NT2/D1 (cell line): ENCODE results near the gene KCNC4.
A peak's percentile ranks its signal among the peaks of the same experiment; 100 is the strongest.

ENCODE experiments used
- DNase-seq: peaks from one replicate; pipeline ENCODE4 v3.0.0-alpha.2; 2011; ENCODE audit warnings: low read depth, low spot score
- H3K27me3 ChIP-seq: 2 replicates; pipeline ENCODE4 v1.6.0; 2011; ENCODE audit warnings: mild to moderate bottlenecking; ENCODE audit not compliant: insufficient read length, insufficient read depth
- H3K36me3 ChIP-seq: 2 replicates; pipeline ENCODE4 v1.6.1; 2011; ENCODE audit warnings: mild to moderate bottlenecking, low read length, mixed read lengths; ENCODE audit not compliant: insufficient read depth, insufficient read length
- H3K4me1 ChIP-seq: 2 replicates; pipeline ENCODE4 v1.5.1; 2011; ENCODE audit not compliant: insufficient read depth, insufficient read length
- H3K4me3 ChIP-seq: 2 replicates; pipeline ENCODE4 v1.5.1; 2011; ENCODE audit warnings: low read depth; ENCODE audit not compliant: insufficient read length
- H3K9ac ChIP-seq: 2 replicates; pipeline ENCODE4 v1.6.0; 2011; ENCODE audit warnings: low read depth; ENCODE audit not compliant: insufficient read length
- H3K9me3 ChIP-seq: 2 replicates; pipeline ENCODE4 v1.5.1; 2011; ENCODE audit warnings: mild to moderate bottlenecking, low read length; ENCODE audit not compliant: insufficient read depth
- SUZ12 ChIP-seq: IDR thresholded peaks from 2 replicates; pipeline ENCODE4 v1.6.1; 2011; ENCODE audit not compliant: insufficient read length, insufficient read depth; ENCODE audit errors: extremely low read depth
- YY1 ChIP-seq: IDR thresholded peaks from 2 replicates; pipeline ENCODE4 v1.6.1; 2011; ENCODE audit not compliant: insufficient read length, insufficient read depth
- ZNF274 ChIP-seq: IDR thresholded peaks from 2 replicates; pipeline ENCODE4 v1.6.1; 2011; ENCODE audit warnings: mild to moderate bottlenecking, low read depth, low read length

Gene KCNC4

GRCh38 chr1:110209715-110210603, at the start of gene KCNC4:
KCNC4 (plus strand) TSS chr1:110210314; CDS start chr1:110211500, 1,186 bp downstream.
- TF ChIP-seq YY1 (no peak), SUZ12 (no peak), ZNF274 (no peak)
- DNase-seq, result no peak

GRCh38 chr1:110160538-110161100, 49.5 kb upstream of the KCNC4 start:
- H3K9ac ChIP-seq, result no peak overlapping the region
- H3K4me1 ChIP-seq, result peaks cover 18% of the 10 kb centered on the region
- peaks cover under 1% of the 10 kb centered on the region for H3K27me3 ChIP-seq
- TF ChIP-seq YY1, result no peak
- no peak for TF ChIP-seq SUZ12
- TF ChIP-seq ZNF274, result no peak
- H3K36me3 ChIP-seq, result no peaks in the 10 kb centered on the region
- no peaks in the 10 kb centered on the region for H3K9me3 ChIP-seq
- H3K4me3 ChIP-seq, result no peak overlapping the region
- DNase-seq, result no peak

More at GRCh38 chr1:110209715-110210603, at the start of gene KCNC4:
- peaks cover 7% of the 10 kb centered on the region for H3K27me3 ChIP-seq
- no peaks in the 10 kb centered on the region for H3K36me3 ChIP-seq
- H3K9me3 ChIP-seq, result no peaks in the 10 kb centered on the region
- peak within 1 kb of the TSS; percentile 93 for H3K9ac ChIP-seq
- H3K4me3 ChIP-seq, result peak within 1 kb of the TSS; percentile 64
- H3K4me1 ChIP-seq, result peaks cover 32% of the 10 kb centered on the region

GRCh38 chr1:110161165-110161564, 48.9 kb upstream of the KCNC4 start:
- H3K27me3 ChIP-seq, result no peaks in the 10 kb centered on the region
- TF ChIP-seq SUZ12 (no peak), ZNF274 (no peak), YY1 (no peak)
- peaks cover 18% of the 10 kb centered on the region for H3K4me1 ChIP-seq
- no peak for DNase-seq
- H3K36me3 ChIP-seq, result no peaks in the 10 kb centered on the region
- H3K9me3 ChIP-seq, result no peaks in the 10 kb centered on the region
- no peak overlapping the region for H3K4me3 ChIP-seq
- no peak overlapping the region for H3K9ac ChIP-seq

- Histone ChIP-seq H3K9me3 (no peaks in the 10 kb centered on the region), H3K36me3 (no peaks in the 10 kb centered on the region), H3K4me3 (no peak overlapping the region), H3K4me1 (peaks cover 18% of the 10 kb centered on the region), H3K9ac (no peak overlapping the region), H3K27me3 (no peaks in the 10 kb centered on the region)
- TF ChIP-seq ZNF274 (no peak), YY1 (no peak), SUZ12 (no peak)
- DNase-seq, result no peak
Observed at GRCh38 chr1:110161849-110162248, 48.3 kb upstream of the KCNC4 start.

- DNase-seq, result no peak
- Histone ChIP-seq H3K4me1 (peaks cover 18% of the 10 kb centered on the region), H3K9ac (no peak overlapping the region), H3K9me3 (no peaks in the 10 kb centered on the region), H3K27me3 (no peaks in the 10 kb centered on the region), H3K4me3 (no peak overlapping the region), H3K36me3 (no peaks in the 10 kb centered on the region)
- TF ChIP-seq YY1, result no peak
- TF ChIP-seq SUZ12, result no peak
- no peak for TF ChIP-seq ZNF274
Observed at GRCh38 chr1:110163591-110163990, 46.5 kb upstream of the KCNC4 start.

GRCh38 chr1:110164725-110165350, 45.3 kb upstream of the KCNC4 start:
- no peak overlapping the region for H3K4me3 ChIP-seq
- no peak overlapping the region for H3K9ac ChIP-seq
- peaks cover 18% of the 10 kb centered on the region for H3K4me1 ChIP-seq
- DNase-seq, result no peak
- no peaks in the 10 kb centered on the region for H3K36me3 ChIP-seq
- H3K9me3 ChIP-seq, result no peaks in the 10 kb centered on the region
- H3K27me3 ChIP-seq, result no peaks in the 10 kb centered on the region
- no peak for TF ChIP-seq SUZ12
- no peak for TF ChIP-seq ZNF274
- no peak for TF ChIP-seq YY1

- Histone ChIP-seq H3K36me3 (no peaks in the 10 kb centered on the region), H3K27me3 (no peaks in the 10 kb centered on the region), H3K9ac (no peak overlapping the region), H3K4me3 (no peak overlapping the region), H3K4me1 (peaks cover 18% of the 10 kb centered on the region), H3K9me3 (no peaks in the 10 kb centered on the region)
- TF ChIP-seq SUZ12 (no peak), YY1 (no peak)
- no peak for DNase-seq
Observed at GRCh38 chr1:110165761-110166231, 44.3 kb upstream of the KCNC4 start.
